Measurements from ENCODE around the gene AUTS2. TPM values are rescaled to one million over a fixed set of nuclear protein-coding genes. Genes with fewer than 3 reads are reported as not detected.

AUTS2 gene
- polyA plus RNA-seq, 3 donors, result 0.08 to 0.35 TPM; not detected in 1

- Histone ChIP-seq H3K4me1 (ENCODE audit: control insufficient read depth in 1 of 2, insufficient read depth in 2 of 2, low read length in 2 of 2) (no peaks in the 10 kb centered on the region), H3K27me3 (ENCODE audit: control insufficient read depth in 2 of 2, insufficient read depth in 2 of 2, low read length in 2 of 2) (no peaks in the 10 kb centered on the region), H3K27ac (ENCODE audit: low read depth in 1 of 2, low read length in 2 of 2) (no peak overlapping the region), H4K20me1 (ENCODE audit: insufficient read depth, low read length) (no peaks in the 10 kb centered on the region), H3K4me2 (replicated peaks; ENCODE audit: extremely low read depth, low read length, poor library complexity, severe bottlenecking) (no peak overlapping the region), H3K4me3 (replicated peaks in 1 of 3; ENCODE audit: low read depth in 2 of 3, low read length in 3 of 3) (no peak overlapping the region), H3K79me2 (ENCODE audit: insufficient read depth, low read length) (no peaks in the 10 kb centered on the region), H2AFZ (ENCODE audit: insufficient read depth, low read depth, low read length, poor library complexity, severe bottlenecking) (no peak overlapping the region), H3K36me3 (replicated peaks in 1 of 2; ENCODE audit: control insufficient read depth in 1 of 2, insufficient read depth in 2 of 2, low read length in 2 of 2) (no peaks in the 10 kb centered on the region), H3K9me3 (replicated peaks in 1 of 2; ENCODE audit: control insufficient read depth in 1 of 2, insufficient read depth in 1 of 2, low read length in 2 of 2) (no peaks in the 10 kb centered on the region), H3K9ac (ENCODE audit: insufficient read depth, low read length, poor library complexity, severe bottlenecking) (no peak overlapping the region)
- Mint-ChIP-seq H3K27me3 (ENCODE audit: low read depth in 3 of 3) (peaks cover 0 to 2% (median 0%) of the 10 kb centered on the region in 3 donors), H3K4me3 (no peak overlapping the region), H3K36me3 (no peaks in the 10 kb centered on the region), H3K4me1 (peaks cover 3% of the 10 kb centered on the region), H3K9me3 (no peaks in the 10 kb centered on the region), H3K27ac (no peak overlapping the region)
- WGBS (ENCODE audit: insufficient coverage), result no CpG with 5 or more reads among the region's 4 CpGs
- TF ChIP-seq CTCF (IDR thresholded peaks at IDR 0.05), result no peak
- DNase-seq, result no peak
- intact Hi-C loops (cut with micrococcal nuclease), result no loop called here
Observed at GRCh38 chr7:69738396-69738951, 140.2 kb downstream of the AUTS2 start.

- Histone ChIP-seq H3K27me3 (ENCODE audit: control insufficient read depth in 2 of 2, insufficient read depth in 2 of 2, low read length in 2 of 2) (no peaks in the 10 kb centered on the region), H3K27ac (ENCODE audit: low read depth in 1 of 2, low read length in 2 of 2) (no peak overlapping the region), H3K4me3 (replicated peaks in 1 of 3; ENCODE audit: low read depth in 2 of 3, low read length in 3 of 3) (no peak overlapping the region), H3K9ac (ENCODE audit: insufficient read depth, low read length, poor library complexity, severe bottlenecking) (no peak overlapping the region), H3K9me3 (replicated peaks in 1 of 2; ENCODE audit: control insufficient read depth in 1 of 2, insufficient read depth in 1 of 2, low read length in 2 of 2) (no peaks in the 10 kb centered on the region), H3K79me2 (ENCODE audit: insufficient read depth, low read length) (no peaks in the 10 kb centered on the region), H3K36me3 (replicated peaks in 1 of 2; ENCODE audit: control insufficient read depth in 1 of 2, insufficient read depth in 2 of 2, low read length in 2 of 2) (no peaks in the 10 kb centered on the region), H3K4me2 (replicated peaks; ENCODE audit: extremely low read depth, low read length, poor library complexity, severe bottlenecking) (no peak overlapping the region), H2AFZ (ENCODE audit: insufficient read depth, low read depth, low read length, poor library complexity, severe bottlenecking) (no peak overlapping the region), H3K4me1 (ENCODE audit: control insufficient read depth in 1 of 2, insufficient read depth in 2 of 2, low read length in 2 of 2) (no peaks in the 10 kb centered on the region), H4K20me1 (ENCODE audit: insufficient read depth, low read length) (no peaks in the 10 kb centered on the region)
- no peak overlapping the region for H3K27ac Mint-ChIP-seq
- no peak overlapping the region for H3K4me3 Mint-ChIP-seq
- peaks cover 3% of the 10 kb centered on the region for H3K4me1 Mint-ChIP-seq
- TF ChIP-seq CTCF (IDR thresholded peaks at IDR 0.05), result no peak
- DNase-seq, result no peak
- WGBS (ENCODE audit: insufficient coverage), result no CpG with 5 or more reads among the region's 1 CpG
- peaks cover 0 to 2% (median 0%) of the 10 kb centered on the region in 3 donors for H3K27me3 Mint-ChIP-seq (ENCODE audit: low read depth in 3 of 3)
- intact Hi-C loops (cut with micrococcal nuclease), result no loop called here
- H3K36me3 Mint-ChIP-seq, result no peaks in the 10 kb centered on the region
- no peaks in the 10 kb centered on the region for H3K9me3 Mint-ChIP-seq
Observed at GRCh38 chr7:69739190-69739589, 140.9 kb downstream of the AUTS2 start.

Measured in CD14-positive monocyte (primary cell).